HG03565 (cell line): ENCODE results near the gene UBC.
"Not testable (repeated sequence)": the region's sequence is repeated elsewhere in the genome, so short reads cannot be mapped to it uniquely, and the experiment has no call there.

Experiments
- ATAC-seq: cut with Tn5 transposase; IDR thresholded peaks from one replicate; pipeline ENCODE4 v1.9.1; 2021; ENCODE audit warnings: mild to moderate bottlenecking, moderate library complexity; ENCODE audit not compliant: unreplicated experiment

The UBC gene

GRCh38 chr12:124915239-124916236, 1.1 kb upstream of the UBC start:
- no peak for ATAC-seq

GRCh38 chr12:124913474-124914391, 717 bp downstream of the UBC start:
- no peak for ATAC-seq

GRCh38 chr12:124912529-124913287, 1.7 kb downstream of the UBC start:
- ATAC-seq = not testable (repeated sequence)

GRCh38 chr12:124911521-124911920, 2.9 kb downstream of the UBC start:
- ATAC-seq = not testable (repeated sequence)

- ATAC-seq = no peak
Observed at GRCh38 chr12:124910561-124911478, 3.6 kb downstream of the UBC start.

- ATAC-seq = no peak
Observed at GRCh38 chr12:124909831-124910560, 4.5 kb downstream of the UBC start.

GRCh38 chr12:124906606-124907261, 7.7 kb downstream of the UBC start:
- peak; percentile 58 for ATAC-seq

GRCh38 chr12:124904306-124905098, 9.9 kb downstream of the UBC start:
- no peak for ATAC-seq

GRCh38 chr12:124902916-124903315, 11.5 kb downstream of the UBC start:
- ATAC-seq = no peak

GRCh38 chr12:124901003-124901402, 13.4 kb downstream of the UBC start:
- ATAC-seq = no peak

- not testable (repeated sequence) for ATAC-seq
Observed at GRCh38 chr12:124900345-124900795, 14.1 kb downstream of the UBC start.

GRCh38 chr12:124898923-124899294, 15.5 kb downstream of the UBC start:
- no peak for ATAC-seq

- ATAC-seq = no peak
Observed at GRCh38 chr12:124898200-124898922, 16.1 kb downstream of the UBC start.

- no peak for ATAC-seq
Observed at GRCh38 chr12:124896461-124896860, 18.0 kb downstream of the UBC start.

GRCh38 chr12:124893792-124894516, 20.5 kb downstream of the UBC start:
- ATAC-seq = peak; percentile 61

GRCh38 chr12:124888260-124888659, 26.2 kb downstream of the UBC start:
- no peak for ATAC-seq
